Measurements from ENCODE around the gene ARMC10.

The ARMC10 gene

DNA sequence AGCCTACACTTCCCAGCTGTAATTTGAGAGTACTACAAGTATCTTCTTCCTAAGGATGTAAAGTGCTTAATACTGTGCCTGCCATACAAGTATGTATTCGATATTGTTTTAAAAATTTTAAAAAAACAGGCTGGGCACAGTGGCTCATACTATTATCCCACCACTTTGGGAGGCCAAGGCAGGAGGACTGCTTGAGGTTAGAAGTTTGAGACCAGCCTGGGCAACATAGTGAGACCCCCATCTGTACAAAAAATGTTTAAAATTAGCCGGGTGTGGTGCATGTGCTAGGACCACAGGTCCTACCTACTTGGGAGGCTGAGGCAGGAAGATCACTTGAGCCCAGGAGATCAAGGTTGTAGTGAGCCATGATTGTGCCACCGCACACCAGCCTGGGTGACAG, 8.3 kb downstream of the ARMC10 start:
- TF ChIP-seq TAF1 (IDR thresholded peaks at IDR 0.05; ENCODE audit: borderline replicate concordance, insufficient read depth, low read length) (no peak), FOXP2 (optimal IDR thresholded peaks at IDR 0.05; ENCODE audit: borderline replicate concordance, extremely low read depth, extremely low read length, insufficient read depth) (no peak), SIN3A (IDR thresholded peaks at IDR 0.05; ENCODE audit: borderline replicate concordance, insufficient read depth, low read length) (no peak), POLR2AphosphoS5 (IDR thresholded peaks at IDR 0.05; ENCODE audit: low read depth, low read length) (no peak)
- TF ChIP-seq, protein P1, sequence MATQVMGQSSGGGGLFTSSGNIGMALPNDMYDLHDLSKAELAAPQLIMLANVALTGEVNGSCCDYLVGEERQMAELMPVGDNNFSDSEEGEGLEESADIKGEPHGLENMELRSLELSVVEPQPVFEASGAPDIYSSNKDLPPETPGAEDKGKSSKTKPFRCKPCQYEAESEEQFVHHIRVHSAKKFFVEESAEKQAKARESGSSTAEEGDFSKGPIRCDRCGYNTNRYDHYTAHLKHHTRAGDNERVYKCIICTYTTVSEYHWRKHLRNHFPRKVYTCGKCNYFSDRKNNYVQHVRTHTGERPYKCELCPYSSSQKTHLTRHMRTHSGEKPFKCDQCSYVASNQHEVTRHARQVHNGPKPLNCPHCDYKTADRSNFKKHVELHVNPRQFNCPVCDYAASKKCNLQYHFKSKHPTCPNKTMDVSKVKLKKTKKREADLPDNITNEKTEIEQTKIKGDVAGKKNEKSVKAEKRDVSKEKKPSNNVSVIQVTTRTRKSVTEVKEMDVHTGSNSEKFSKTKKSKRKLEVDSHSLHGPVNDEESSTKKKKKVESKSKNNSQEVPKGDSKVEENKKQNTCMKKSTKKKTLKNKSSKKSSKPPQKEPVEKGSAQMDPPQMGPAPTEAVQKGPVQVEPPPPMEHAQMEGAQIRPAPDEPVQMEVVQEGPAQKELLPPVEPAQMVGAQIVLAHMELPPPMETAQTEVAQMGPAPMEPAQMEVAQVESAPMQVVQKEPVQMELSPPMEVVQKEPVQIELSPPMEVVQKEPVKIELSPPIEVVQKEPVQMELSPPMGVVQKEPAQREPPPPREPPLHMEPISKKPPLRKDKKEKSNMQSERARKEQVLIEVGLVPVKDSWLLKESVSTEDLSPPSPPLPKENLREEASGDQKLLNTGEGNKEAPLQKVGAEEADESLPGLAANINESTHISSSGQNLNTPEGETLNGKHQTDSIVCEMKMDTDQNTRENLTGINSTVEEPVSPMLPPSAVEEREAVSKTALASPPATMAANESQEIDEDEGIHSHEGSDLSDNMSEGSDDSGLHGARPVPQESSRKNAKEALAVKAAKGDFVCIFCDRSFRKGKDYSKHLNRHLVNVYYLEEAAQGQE (IDR thresholded peaks at IDR 0.05; ENCODE audit: insufficient read depth in 1 of 2, low read depth in 2 of 2, low read length in 2 of 2) = no peak

DNA sequence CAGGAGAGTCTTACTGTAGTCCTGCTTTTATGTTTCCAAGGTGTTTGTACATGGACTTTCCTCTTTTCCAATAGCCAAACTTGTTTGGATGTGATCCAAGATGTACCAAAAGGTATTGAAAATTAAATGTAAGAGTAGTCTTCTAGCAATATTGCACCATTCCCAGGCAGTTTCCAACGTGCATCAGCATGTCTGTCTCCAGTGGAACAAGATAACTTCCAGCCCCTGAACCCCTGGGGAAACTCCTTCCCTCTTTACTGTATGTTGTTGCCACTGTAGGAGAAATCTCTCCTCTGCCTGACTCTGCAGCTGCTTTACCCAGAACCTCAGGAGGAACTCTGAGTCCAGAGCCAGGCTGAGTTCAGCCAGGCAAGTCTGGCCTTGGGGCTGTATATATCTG, 18.5 kb downstream of the ARMC10 start:
- no peak for TF ChIP-seq TAF1 (IDR thresholded peaks at IDR 0.05; ENCODE audit: borderline replicate concordance, insufficient read depth, low read length)

DNA sequence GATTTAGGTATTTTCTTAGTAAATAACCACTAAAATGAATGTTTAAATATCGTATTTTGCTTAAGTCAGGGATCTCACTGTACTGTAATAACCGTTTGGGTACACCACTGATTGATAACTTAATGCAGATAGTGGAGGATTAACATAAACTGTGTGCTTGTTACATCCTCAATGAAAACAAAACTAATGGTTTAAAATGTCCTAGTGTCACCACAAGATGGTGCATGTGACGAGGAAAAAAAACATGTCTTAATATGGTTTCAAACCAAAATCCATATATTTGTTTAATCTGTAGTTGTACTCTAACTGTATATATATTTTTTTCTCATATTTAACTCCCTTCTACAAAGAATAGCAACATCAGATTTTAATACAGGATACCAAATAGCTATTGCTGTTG, 19.2 kb downstream of the ARMC10 start:
- TF ChIP-seq TAF1 (IDR thresholded peaks at IDR 0.05; ENCODE audit: borderline replicate concordance, insufficient read depth, low read length) (no peak), SIN3A (IDR thresholded peaks at IDR 0.05; ENCODE audit: borderline replicate concordance, insufficient read depth, low read length) (no peak), POLR2AphosphoS5 (IDR thresholded peaks at IDR 0.05; ENCODE audit: low read depth, low read length) (no peak), FOXP2 (optimal IDR thresholded peaks at IDR 0.05; ENCODE audit: borderline replicate concordance, extremely low read depth, extremely low read length, insufficient read depth) (no peak)
- TF ChIP-seq, protein P1 (IDR thresholded peaks at IDR 0.05; ENCODE audit: insufficient read depth in 1 of 2, low read depth in 2 of 2, low read length in 2 of 2) = no peak

DNA sequence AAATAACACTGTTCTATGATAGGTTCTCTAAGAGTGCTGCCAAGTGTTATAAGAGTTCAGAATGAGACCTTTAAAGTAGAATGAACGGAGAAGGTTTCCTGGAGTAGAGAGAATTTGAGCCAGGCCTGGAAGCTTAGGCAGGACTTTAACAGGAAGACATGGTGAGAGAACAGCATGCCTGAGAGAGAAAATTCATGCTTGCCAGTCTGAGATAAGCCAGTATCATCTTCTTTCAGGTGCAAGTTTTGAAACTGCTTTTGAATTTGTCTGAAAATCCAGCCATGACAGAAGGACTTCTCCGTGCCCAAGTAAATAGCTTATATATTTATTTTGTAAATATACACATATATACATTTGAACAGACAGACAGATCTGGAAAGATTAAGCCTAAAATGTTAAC, 22.1 kb downstream of the ARMC10 start:
- TF ChIP-seq SIN3A (IDR thresholded peaks at IDR 0.05; ENCODE audit: borderline replicate concordance, insufficient read depth, low read length) = no peak
- no peak for TF ChIP-seq TAF1 (IDR thresholded peaks at IDR 0.05; ENCODE audit: borderline replicate concordance, insufficient read depth, low read length)
- TF ChIP-seq FOXP2 (optimal IDR thresholded peaks at IDR 0.05; ENCODE audit: borderline replicate concordance, extremely low read depth, extremely low read length, insufficient read depth) = no peak
- TF ChIP-seq, protein P1 (IDR thresholded peaks at IDR 0.05; ENCODE audit: insufficient read depth in 1 of 2, low read depth in 2 of 2, low read length in 2 of 2) = no peak
- no peak for TF ChIP-seq POLR2AphosphoS5 (IDR thresholded peaks at IDR 0.05; ENCODE audit: low read depth, low read length)

DNA sequence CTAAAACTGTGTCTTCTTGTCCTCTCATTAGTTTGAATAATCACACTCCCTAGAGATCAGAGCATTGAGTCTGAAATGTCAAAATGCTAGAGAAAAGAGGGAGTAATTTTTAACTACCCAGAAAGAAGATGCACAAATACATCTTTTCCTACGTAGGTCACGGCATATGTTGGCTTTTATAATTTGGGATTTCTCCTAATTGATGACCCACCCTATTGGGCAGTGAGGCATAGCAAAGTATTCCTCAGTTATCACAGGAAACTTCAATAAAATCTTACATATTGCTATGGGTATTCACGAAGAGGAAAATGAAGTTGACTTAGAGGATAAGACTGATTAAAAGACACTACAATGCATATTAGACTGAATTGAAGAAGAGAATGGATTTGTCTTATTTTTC, 25.4 kb downstream of the ARMC10 start:
- TF ChIP-seq SIN3A (IDR thresholded peaks at IDR 0.05; ENCODE audit: borderline replicate concordance, insufficient read depth, low read length) (no peak), FOXP2 (optimal IDR thresholded peaks at IDR 0.05; ENCODE audit: borderline replicate concordance, extremely low read depth, extremely low read length, insufficient read depth) (no peak), TAF1 (IDR thresholded peaks at IDR 0.05; ENCODE audit: borderline replicate concordance, insufficient read depth, low read length) (no peak), POLR2AphosphoS5 (IDR thresholded peaks at IDR 0.05; ENCODE audit: low read depth, low read length) (no peak)
- TF ChIP-seq, protein P1 (IDR thresholded peaks at IDR 0.05; ENCODE audit: insufficient read depth in 1 of 2, low read depth in 2 of 2, low read length in 2 of 2) = no peak
